SK-N-SH treated with all-trans-retinoic acid at 6 μM for 48 hours (cell line): ENCODE results near the gene PAFAH1B2.
"Not testable (repeated sequence)": the region's sequence is repeated elsewhere in the genome, so short reads cannot be mapped to it uniquely, and the experiment has no call there.

ENCODE experiments used
- ATAC-seq: fragments of 200-7000 bp; cut with Tn5 transposase; 3 replicates; pipeline ENCODE4 v1.9.1; 2020; ENCODE audit warnings: mild to moderate bottlenecking, moderate library complexity
- ARNTL ChIP-seq: fragments of 450-650 bp; formaldehyde crosslinking; IDR thresholded peaks from 2 replicates; pipeline ENCODE4 v1.5.0; 2020; ENCODE audit warnings: low read depth, mild to moderate bottlenecking, moderate library complexity, borderline replicate concordance
- BACH2 ChIP-seq: fragments of 250-450 bp; sonication (Bioruptor Pico); IDR thresholded peaks from 2 replicates; pipeline ENCODE4 v1.9.0; 2021; ENCODE audit warnings: mild to moderate bottlenecking, borderline replicate concordance
- CREB5 ChIP-seq: fragments of 250-450 bp; sonication (Bioruptor Pico); IDR thresholded peaks from 2 replicates; pipeline ENCODE4 v1.5.1; 2020; ENCODE audit warnings: low read depth, mild to moderate bottlenecking, moderate library complexity
- CSDC2 ChIP-seq: fragments of 250-450 bp; sonication (Bioruptor Pico); IDR thresholded peaks from 2 replicates; pipeline ENCODE4 v1.5.0; 2020; ENCODE audit warnings: mild to moderate bottlenecking, moderate library complexity
- CSRNP3 ChIP-seq: fragments of 250-450 bp; sonication (Bioruptor Pico); IDR thresholded peaks from 2 replicates; pipeline ENCODE4 v1.5.1; 2021; ENCODE audit warnings: mild to moderate bottlenecking, moderate library complexity
- ESRRG ChIP-seq: fragments of 250-450 bp; sonication (Bioruptor Pico); IDR thresholded peaks from 2 replicates; pipeline ENCODE4 v1.6.1; 2021; ENCODE audit warnings: mild to moderate bottlenecking
- GLIS3 ChIP-seq: fragments of 250-450 bp; sonication (Bioruptor Pico); IDR thresholded peaks from 2 replicates; pipeline ENCODE4 v1.5.0; 2020; ENCODE audit warnings: mild to moderate bottlenecking, moderate library complexity
- ISL1 ChIP-seq: fragments of 250-450 bp; sonication (Bioruptor Pico); IDR thresholded peaks from 2 replicates; pipeline ENCODE4 v2.1.2; 2022; ENCODE audit warnings: mild to moderate bottlenecking, moderate library complexity
- PATZ1 ChIP-seq: fragments of 250-450 bp; sonication (Bioruptor Pico); IDR thresholded peaks from 2 replicates; pipeline ENCODE4 v1.8.0; 2020; ENCODE audit warnings: mild to moderate bottlenecking, moderate library complexity, borderline replicate concordance
- POU6F1 ChIP-seq: fragments of 250-450 bp; sonication (Bioruptor Pico); IDR thresholded peaks from 2 replicates; pipeline ENCODE4 v1.8.0; 2021; ENCODE audit warnings: low read depth, mild to moderate bottlenecking, moderate library complexity, borderline replicate concordance
- PPARA ChIP-seq: fragments of 250-450 bp; sonication (Bioruptor Pico); IDR thresholded peaks from 2 replicates; pipeline ENCODE4 v1.5.0; 2020; ENCODE audit warnings: mild to moderate bottlenecking, borderline replicate concordance
- RARB ChIP-seq: fragments of 250-450 bp; sonication (Bioruptor Pico); IDR thresholded peaks from 2 replicates; pipeline ENCODE4 v1.8.0; 2021; ENCODE audit warnings: mild to moderate bottlenecking, moderate library complexity
- SNAI2 ChIP-seq: fragments of 250-450 bp; sonication (Bioruptor Pico); IDR thresholded peaks from 2 replicates; pipeline ENCODE4 v1.5.0; 2020; ENCODE audit warnings: mild to moderate bottlenecking, moderate library complexity
- TCF4 ChIP-seq: fragments of 250-450 bp; sonication (Bioruptor Pico); IDR thresholded peaks from 2 replicates; pipeline ENCODE4 v1.8.0; 2021; ENCODE audit warnings: mild to moderate bottlenecking, moderate library complexity, borderline replicate concordance
- ZC3H10 ChIP-seq: fragments of 250-450 bp; sonication (Bioruptor Pico); IDR thresholded peaks from 2 replicates; pipeline ENCODE4 v1.5.1; 2021; ENCODE audit warnings: mild to moderate bottlenecking, moderate library complexity
- ZFP3 ChIP-seq: fragments of 250-450 bp; sonication (Bioruptor Pico); IDR thresholded peaks from 2 replicates; pipeline ENCODE4 v1.5.0; 2020; ENCODE audit warnings: mild to moderate bottlenecking, moderate library complexity
- ZNF565 ChIP-seq: fragments of 450-650 bp; formaldehyde crosslinking; conservative IDR thresholded peaks from 2 replicates; pipeline ENCODE4 v1.5.0; 2020; ENCODE audit warnings: low read depth, mild to moderate bottlenecking, moderate library complexity
- ZNF70 ChIP-seq: fragments of 450-650 bp; formaldehyde crosslinking; IDR thresholded peaks from 2 replicates; pipeline ENCODE4 v1.5.0; 2020; ENCODE audit warnings: mild to moderate bottlenecking, moderate library complexity
- ZNF8 ChIP-seq: fragments of 450-650 bp; formaldehyde crosslinking; IDR thresholded peaks from 2 replicates; pipeline ENCODE4 v1.5.0; 2020; ENCODE audit warnings: mild to moderate bottlenecking, moderate library complexity

The PAFAH1B2 gene

GRCh38 chr11:117130396-117130795 is 13.7 kb upstream of the PAFAH1B2 start:
- not testable (repeated sequence) for ATAC-seq

GRCh38 chr11:117130879-117131278 is 13.2 kb upstream of the PAFAH1B2 start:
- no peak for ATAC-seq
- TF ChIP-seq ARNTL (CRISPR knock-in tag) (no peak), BACH2 (CRISPR knock-in tag) (no peak), RARB (no peak), ZNF70 (CRISPR knock-in tag) (no peak), GLIS3 (no peak), ZNF8 (CRISPR knock-in tag) (no peak), CREB5 (CRISPR knock-in tag) (no peak), CSRNP3 (CRISPR knock-in tag) (no peak), POU6F1 (CRISPR knock-in tag) (no peak), ISL1 (no peak), ZC3H10 (CRISPR knock-in tag) (no peak), ESRRG (CRISPR knock-in tag) (no peak), CSDC2 (CRISPR knock-in tag) (no peak), TCF4 (CRISPR knock-in tag) (no peak), SNAI2 (CRISPR knock-in tag) (no peak)

- TF ChIP-seq ZFP3 (CRISPR knock-in tag) (no peak), CSRNP3 (CRISPR knock-in tag) (no peak), POU6F1 (CRISPR knock-in tag) (no peak), GLIS3 (no peak), ZC3H10 (CRISPR knock-in tag) (no peak), ISL1 (no peak), PPARA (CRISPR knock-in tag) (no peak), ZNF8 (CRISPR knock-in tag) (no peak), PATZ1 (CRISPR knock-in tag) (no peak), ZNF70 (CRISPR knock-in tag) (no peak), ZNF565 (no peak), TCF4 (CRISPR knock-in tag) (no peak)
- TF ChIP-seq, all 23 proteins: peak for 0
- ATAC-seq = no peak
Observed at GRCh38 chr11:117134431-117134830, 9.7 kb upstream of the PAFAH1B2 start.

GRCh38 chr11:117134979-117135378 is 9.1 kb upstream of the PAFAH1B2 start:
- ATAC-seq = not testable (repeated sequence)

GRCh38 chr11:117137223-117138086 is 6.6 kb upstream of the PAFAH1B2 start:
- peak; percentile 79 for ATAC-seq
